HG03469 (cell line): Measurements from ENCODE around the gene UBE4A.
"Not testable (repeated sequence)": the region's sequence is repeated elsewhere in the genome, so short reads cannot be mapped to it uniquely, and the experiment has no call there.

Experiments
- ATAC-seq: cut with Tn5 transposase; IDR thresholded peaks from one replicate; pipeline ENCODE4 v1.9.1; 2021; ENCODE audit warnings: mild to moderate bottlenecking, moderate library complexity, moderate number of reproducible peaks; ENCODE audit not compliant: unreplicated experiment

Gene UBE4A

GRCh38 chr11:118398791-118399559 is 39.6 kb downstream of the UBE4A start:
- no peak for ATAC-seq

- ATAC-seq, result no peak
Observed at GRCh38 chr11:118401151-118401879, 41.9 kb downstream of the UBE4A start, which contains the start of gene ATP5MG. Gene ATP5MG (plus strand): TSS chr11:118401606. CDS start chr11:118401666, 60 bp downstream.

GRCh38 chr11:118401880-118402590 is 42.6 kb downstream of the UBE4A start:
- no peak for ATAC-seq

- ATAC-seq, result not testable (repeated sequence)
Observed at GRCh38 chr11:118402594-118402993, 43.2 kb downstream of the UBE4A start.

- ATAC-seq, result no peak
Observed at GRCh38 chr11:118406599-118407166, 47.3 kb downstream of the UBE4A start.

- ATAC-seq, result no peak
Observed at GRCh38 chr11:118410055-118410745, 50.8 kb downstream of the UBE4A start.

GRCh38 chr11:118411530-118411929 is 52.1 kb downstream of the UBE4A start:
- no peak for ATAC-seq

GRCh38 chr11:118412921-118413320 is 53.5 kb downstream of the UBE4A start:
- no peak for ATAC-seq

- ATAC-seq, result no peak
Observed at GRCh38 chr11:118415062-118415738, 55.8 kb downstream of the UBE4A start.

GRCh38 chr11:118415739-118416068 is 56.3 kb downstream of the UBE4A start:
- ATAC-seq, result no peak

- ATAC-seq, result not testable (repeated sequence)
Observed at GRCh38 chr11:118416900-118417299, 57.5 kb downstream of the UBE4A start.

- ATAC-seq, result no peak
Observed at GRCh38 chr11:118417801-118418200, 58.4 kb downstream of the UBE4A start.

- no peak for ATAC-seq
Observed at GRCh38 chr11:118418766-118419165, 59.4 kb downstream of the UBE4A start.

GRCh38 chr11:118427707-118428106 is 68.3 kb downstream of the UBE4A start:
- ATAC-seq, result no peak

GRCh38 chr11:118430956-118431355 is 71.6 kb downstream of the UBE4A start:
- ATAC-seq, result no peak

- ATAC-seq, result no peak
Observed at GRCh38 chr11:118434123-118434552, 74.7 kb downstream of the UBE4A start.

GRCh38 chr11:118434553-118435289 is 75.3 kb downstream of the UBE4A start:
- ATAC-seq, result no peak

GRCh38 chr11:118435290-118435892 is 76.0 kb downstream of the UBE4A start:
- ATAC-seq, result peak; percentile 20
